HG02938 (cell line): ENCODE measurements around the gene RAB11FIP3.

Experiments
- ATAC-seq: cut with Tn5 transposase; IDR thresholded peaks from one replicate; pipeline ENCODE4 v1.9.1; 2021; ENCODE audit warnings: mild to moderate bottlenecking, moderate library complexity; ENCODE audit not compliant: unreplicated experiment

Gene RAB11FIP3

GRCh38 chr16:513950-514349 lies 88.5 kb downstream of the RAB11FIP3 start:
- no peak for ATAC-seq

GRCh38 chr16:515175-515938 lies 89.9 kb downstream of the RAB11FIP3 start:
- no peak for ATAC-seq

- ATAC-seq = no peak
Measured at GRCh38 chr16:515939-516226, 90.4 kb downstream of the RAB11FIP3 start.

GRCh38 chr16:516301-516700 lies 90.9 kb downstream of the RAB11FIP3 start:
- no peak for ATAC-seq

GRCh38 chr16:518858-519257 lies 93.4 kb downstream of the RAB11FIP3 start:
- ATAC-seq = no peak

- ATAC-seq = no peak
Measured at GRCh38 chr16:519425-519824, 94.0 kb downstream of the RAB11FIP3 start.

GRCh38 chr16:519841-520687 lies 94.6 kb downstream of the RAB11FIP3 start:
- ATAC-seq = no peak

GRCh38 chr16:520847-521246 lies 95.4 kb downstream of the RAB11FIP3 start:
- no peak for ATAC-seq

GRCh38 chr16:521381-522210 lies 96.1 kb downstream of the RAB11FIP3 start:
- no peak for ATAC-seq

- no peak for ATAC-seq
Measured at GRCh38 chr16:522320-523096, 97.1 kb downstream of the RAB11FIP3 start.

- ATAC-seq = no peak
Measured at GRCh38 chr16:523097-523741, 97.8 kb downstream of the RAB11FIP3 start.

GRCh38 chr16:524274-525040 lies 99.0 kb downstream of the RAB11FIP3 start:
- no peak for ATAC-seq

- ATAC-seq = no peak
Measured at GRCh38 chr16:525123-525519, 99.7 kb downstream of the RAB11FIP3 start.

- no peak for ATAC-seq
Measured at GRCh38 chr16:525520-526180, 100.2 kb downstream of the RAB11FIP3 start.

GRCh38 chr16:526181-527014 lies 100.9 kb downstream of the RAB11FIP3 start:
- no peak for ATAC-seq

- peak; percentile 56 for ATAC-seq
Measured at GRCh38 chr16:527015-527903, 101.8 kb downstream of the RAB11FIP3 start, which contains the start of gene CAPN15. Gene CAPN15, plus strand, starts transcription at chr16:527712. Its CDS starts 19,127 bp downstream, at chr16:546839.
